ENCODE measurements around the gene ARVCF. TPM values are rescaled to one million over a fixed set of nuclear protein-coding genes. Genes with fewer than 3 reads are reported as not detected.

Gene ARVCF
- total RNA-seq, 1 donor from 2014 or later = 74.5 TPM

DNA sequence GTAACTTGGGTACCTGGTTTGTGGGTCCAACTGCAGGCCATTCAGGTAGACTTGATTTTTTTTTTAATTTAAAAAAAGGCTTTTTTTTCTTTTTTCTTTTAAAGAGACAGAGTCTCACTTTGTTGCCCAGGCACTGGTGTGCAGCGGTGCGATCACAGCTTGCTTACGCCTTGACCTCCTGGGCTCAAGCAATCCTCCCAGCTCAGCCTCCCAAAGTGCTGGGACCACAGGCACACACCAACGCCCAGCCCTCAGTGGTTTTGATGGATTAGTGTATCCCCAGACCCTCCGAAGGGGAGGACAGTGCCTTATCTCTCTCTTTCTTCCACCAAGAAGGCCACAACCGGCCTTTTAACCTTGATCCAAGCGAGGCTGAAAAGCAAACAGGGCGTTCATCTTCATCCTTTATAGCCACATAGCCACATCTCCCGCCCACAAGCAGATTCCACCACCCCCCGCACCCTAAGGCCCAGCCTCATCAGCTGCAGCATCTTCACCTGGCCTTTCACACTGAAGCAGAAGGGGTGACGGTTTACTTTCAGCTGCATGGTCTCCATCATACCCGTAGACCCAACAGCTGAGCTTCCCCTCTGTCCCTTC, 92.6 kb downstream of the ARVCF start:
- H3K27me3 ChIP-seq (ENCODE audit: control insufficient read depth, insufficient read depth, low read length) = no peaks in the 10 kb centered on the region
- TF ChIP-seq, protein P1, sequence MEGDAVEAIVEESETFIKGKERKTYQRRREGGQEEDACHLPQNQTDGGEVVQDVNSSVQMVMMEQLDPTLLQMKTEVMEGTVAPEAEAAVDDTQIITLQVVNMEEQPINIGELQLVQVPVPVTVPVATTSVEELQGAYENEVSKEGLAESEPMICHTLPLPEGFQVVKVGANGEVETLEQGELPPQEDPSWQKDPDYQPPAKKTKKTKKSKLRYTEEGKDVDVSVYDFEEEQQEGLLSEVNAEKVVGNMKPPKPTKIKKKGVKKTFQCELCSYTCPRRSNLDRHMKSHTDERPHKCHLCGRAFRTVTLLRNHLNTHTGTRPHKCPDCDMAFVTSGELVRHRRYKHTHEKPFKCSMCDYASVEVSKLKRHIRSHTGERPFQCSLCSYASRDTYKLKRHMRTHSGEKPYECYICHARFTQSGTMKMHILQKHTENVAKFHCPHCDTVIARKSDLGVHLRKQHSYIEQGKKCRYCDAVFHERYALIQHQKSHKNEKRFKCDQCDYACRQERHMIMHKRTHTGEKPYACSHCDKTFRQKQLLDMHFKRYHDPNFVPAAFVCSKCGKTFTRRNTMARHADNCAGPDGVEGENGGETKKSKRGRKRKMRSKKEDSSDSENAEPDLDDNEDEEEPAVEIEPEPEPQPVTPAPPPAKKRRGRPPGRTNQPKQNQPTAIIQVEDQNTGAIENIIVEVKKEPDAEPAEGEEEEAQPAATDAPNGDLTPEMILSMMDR (IDR thresholded peaks at IDR 0.05; ENCODE audit: insufficient read depth, low read length, poor library complexity, severe bottlenecking) = no peak
- no peak overlapping the region for H3K4me3 ChIP-seq (ENCODE audit: low read depth, low read length)
- DNase-seq (ENCODE audit: low read depth) = no peak
- H3K36me3 ChIP-seq (ENCODE audit: control insufficient read depth, insufficient read depth, low read length) = no peaks in the 10 kb centered on the region

DNA sequence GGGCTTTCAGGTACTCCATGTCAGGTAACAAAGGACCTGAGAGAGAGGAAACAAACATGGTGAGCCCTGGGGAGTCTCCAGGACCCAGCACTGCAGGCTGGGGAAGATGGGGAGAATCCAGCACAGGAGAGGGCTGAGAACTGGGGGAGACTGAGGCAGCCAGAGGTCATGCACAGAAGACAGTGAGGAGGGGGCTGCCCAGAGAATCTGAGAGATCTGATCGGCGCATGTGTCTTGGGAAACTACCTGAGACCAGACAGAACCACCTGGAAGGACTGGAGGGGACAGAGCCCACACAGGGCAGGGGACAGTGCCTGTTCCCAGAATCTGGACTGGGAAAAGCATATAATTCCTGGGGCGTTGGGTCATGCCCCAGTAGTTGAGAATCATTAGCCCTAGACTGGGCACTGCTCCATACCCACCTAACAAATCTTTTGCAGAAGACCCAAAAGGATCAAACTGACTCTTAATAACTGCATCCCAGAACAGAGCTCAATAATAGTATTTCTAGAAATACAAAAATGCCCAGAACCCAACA, 95.0 kb downstream of the ARVCF start:
- no peak for DNase-seq (ENCODE audit: low read depth)
- no peak overlapping the region for H3K4me3 ChIP-seq (ENCODE audit: low read depth, low read length)
- H3K27me3 ChIP-seq (ENCODE audit: control insufficient read depth, insufficient read depth, low read length) = no peaks in the 10 kb centered on the region
- TF ChIP-seq, protein P1 (IDR thresholded peaks at IDR 0.05; ENCODE audit: insufficient read depth, low read length, poor library complexity, severe bottlenecking) = no peak
- H3K36me3 ChIP-seq (ENCODE audit: control insufficient read depth, insufficient read depth, low read length) = no peaks in the 10 kb centered on the region

Other genes with a start within 250 kb of the ARVCF start
- 7.0 and 9.0 TPM in 2 replicates for gene GNB1L, start 161.9 kb downstream of the ARVCF start, total RNA-seq
- gene RTL10, start 161.9 kb downstream of the ARVCF start, total RNA-seq = 10.9 and 12.6 TPM in 2 replicates
- gene COMT, start 75.1 kb downstream of the ARVCF start, total RNA-seq = 371 and 403 TPM in 2 replicates
- gene TXNRD2, start 75.0 kb downstream of the ARVCF start, total RNA-seq = 30.0 and 50.4 TPM in 2 replicates
- 20.9 and 22.0 TPM in 2 replicates for gene TANGO2, start 4.3 kb upstream of the ARVCF start, total RNA-seq
- gene DGCR8, start 63.4 kb upstream of the ARVCF start, total RNA-seq = 34.0 and 35.7 TPM in 2 replicates
- gene RANBP1, start 99.3 kb upstream of the ARVCF start, total RNA-seq = 357 and 360 TPM in 2 replicates
- 44.5 and 56.3 TPM in 2 replicates for gene TRMT2A, start 100.4 kb upstream of the ARVCF start, total RNA-seq
- gene ZDHHC8, start 115.0 kb upstream of the ARVCF start, total RNA-seq = 23.8 and 26.9 TPM in 2 replicates
- gene CCDC188, start 134.2 kb upstream of the ARVCF start, total RNA-seq = 0.55 and 1.8 TPM in 2 replicates

All from kidney epithelial cell (primary cell).